HG02571 (cell line): Measurements from ENCODE around the gene STMP1.

ENCODE experiments used
- ATAC-seq: cut with Tn5 transposase; IDR thresholded peaks from one replicate; pipeline ENCODE4 v1.9.1; 2021; ENCODE audit warnings: mild to moderate bottlenecking, moderate library complexity; ENCODE audit not compliant: unreplicated experiment

The STMP1 gene

GRCh38 chr7:135693558-135693957 is 31.2 kb downstream of the STMP1 start:
- ATAC-seq: no peak

- ATAC-seq: no peak
Observed at GRCh38 chr7:135697276-135698049, 35.1 kb downstream of the STMP1 start.

- ATAC-seq: no peak
Observed at GRCh38 chr7:135704074-135704473, 41.8 kb downstream of the STMP1 start.

- no peak for ATAC-seq
Observed at GRCh38 chr7:135704698-135705097, 42.4 kb downstream of the STMP1 start.

- no peak for ATAC-seq
Observed at GRCh38 chr7:135706038-135706742, 43.9 kb downstream of the STMP1 start.

GRCh38 chr7:135706858-135707569 is 44.7 kb downstream of the STMP1 start:
- ATAC-seq: no peak

- ATAC-seq: no peak
Observed at GRCh38 chr7:135707570-135707966, 45.3 kb downstream of the STMP1 start.

- ATAC-seq: no peak
Observed at GRCh38 chr7:135708041-135708440, 45.7 kb downstream of the STMP1 start.

- no peak for ATAC-seq
Observed at GRCh38 chr7:135709508-135709907, 47.2 kb downstream of the STMP1 start.

- no peak for ATAC-seq
Observed at GRCh38 chr7:135710417-135711138, 48.3 kb downstream of the STMP1 start.

GRCh38 chr7:135711139-135711469 is 48.8 kb downstream of the STMP1 start:
- no peak for ATAC-seq

GRCh38 chr7:135712182-135712782 is 50.0 kb downstream of the STMP1 start:
- ATAC-seq: no peak

GRCh38 chr7:135712796-135713195 is 50.5 kb downstream of the STMP1 start:
- no peak for ATAC-seq

- ATAC-seq: no peak
Observed at GRCh38 chr7:135713836-135714470, 51.6 kb downstream of the STMP1 start.

- ATAC-seq: no peak
Observed at GRCh38 chr7:135714534-135715009, 52.3 kb downstream of the STMP1 start.

GRCh38 chr7:135715055-135715522 is 52.8 kb downstream of the STMP1 start:
- no peak for ATAC-seq

- ATAC-seq: no peak
Observed at GRCh38 chr7:135715673-135716072, 53.4 kb downstream of the STMP1 start.

GRCh38 chr7:135716677-135717238 is 54.4 kb downstream of the STMP1 start:
- ATAC-seq: no peak

GRCh38 chr7:135717693-135718092 is 55.4 kb downstream of the STMP1 start:
- no peak for ATAC-seq

GRCh38 chr7:135718219-135718618 is 55.9 kb downstream of the STMP1 start:
- no peak for ATAC-seq
